ENCODE data around the gene PNMA8B.
"Not testable (repeated sequence)": the region's sequence is repeated elsewhere in the genome, so short reads cannot be mapped to it uniquely, and the experiment has no call there.

Gene PNMA8B

DNA sequence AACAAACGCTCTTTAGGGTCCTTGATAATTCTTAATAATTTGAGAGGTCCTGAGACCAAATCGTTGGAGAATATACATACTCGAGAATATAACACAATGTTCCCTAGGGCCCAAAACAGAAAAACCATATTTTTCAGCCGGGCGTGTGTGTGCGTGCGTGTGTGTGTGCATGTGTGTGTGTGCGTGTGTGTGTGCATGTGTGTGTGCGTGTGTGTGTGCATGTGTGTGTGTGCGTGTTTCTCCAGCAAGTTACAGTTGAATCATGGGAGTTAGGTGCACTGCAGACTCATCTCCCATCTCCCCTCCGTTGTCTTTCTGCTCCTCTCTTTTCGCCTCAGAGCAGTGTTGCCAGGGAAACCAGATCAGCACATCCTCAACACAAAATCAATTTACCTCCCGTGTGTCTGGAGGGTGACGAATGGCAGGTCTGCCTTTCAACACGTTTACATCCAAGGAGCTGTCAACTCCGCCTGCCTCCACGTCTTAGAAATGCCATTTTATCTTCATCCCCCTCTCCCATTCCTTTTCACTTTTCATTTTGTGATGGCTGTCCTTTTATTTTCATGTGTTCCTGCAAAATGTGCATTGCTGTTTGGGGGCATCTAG, 8.3 kb upstream of the PNMA8B start:
- Histone ChIP-seq H3K27ac (no peak overlapping the region), H3K4me1 (ENCODE audit: control insufficient read depth in 1 of 2, insufficient read depth in 1 of 2, low read depth in 1 of 2, low read length in 1 of 2) (no peaks in the 10 kb centered on the region), H3K36me3 (no peaks in the 10 kb centered on the region)

DNA sequence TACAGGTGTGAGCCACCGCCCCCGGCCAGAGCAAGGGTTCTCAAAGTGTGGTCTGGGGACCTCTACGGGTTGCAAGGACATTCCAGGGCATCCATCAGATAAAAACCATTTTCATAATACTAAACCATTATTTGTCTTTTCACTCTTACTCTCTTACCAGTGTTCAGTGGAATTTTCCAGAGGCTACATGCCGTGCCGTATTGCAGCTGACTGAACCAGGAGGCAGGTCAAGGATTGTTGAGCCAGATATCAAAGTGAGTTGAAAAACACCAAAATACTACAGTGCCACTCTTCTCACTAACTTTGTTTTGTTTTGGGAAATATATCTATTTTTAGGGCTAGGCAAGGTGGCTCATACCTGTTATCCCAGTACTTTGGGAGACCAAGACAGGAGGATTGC, 7.2 kb upstream of the PNMA8B start:
- Histone ChIP-seq H3K36me3 (no peaks in the 10 kb centered on the region), H3K4me3 (ENCODE audit: low read depth in 1 of 2, low read length in 1 of 2) (no peak overlapping the region)

More for the DNA sequence above, 8.3 kb upstream of the PNMA8B start:
- H3K4me3 ChIP-seq (ENCODE audit: low read depth in 1 of 2, low read length in 1 of 2), result no peak overlapping the region
- no peaks in the 10 kb centered on the region for H3K9me3 ChIP-seq
- TF ChIP-seq, protein P1, sequence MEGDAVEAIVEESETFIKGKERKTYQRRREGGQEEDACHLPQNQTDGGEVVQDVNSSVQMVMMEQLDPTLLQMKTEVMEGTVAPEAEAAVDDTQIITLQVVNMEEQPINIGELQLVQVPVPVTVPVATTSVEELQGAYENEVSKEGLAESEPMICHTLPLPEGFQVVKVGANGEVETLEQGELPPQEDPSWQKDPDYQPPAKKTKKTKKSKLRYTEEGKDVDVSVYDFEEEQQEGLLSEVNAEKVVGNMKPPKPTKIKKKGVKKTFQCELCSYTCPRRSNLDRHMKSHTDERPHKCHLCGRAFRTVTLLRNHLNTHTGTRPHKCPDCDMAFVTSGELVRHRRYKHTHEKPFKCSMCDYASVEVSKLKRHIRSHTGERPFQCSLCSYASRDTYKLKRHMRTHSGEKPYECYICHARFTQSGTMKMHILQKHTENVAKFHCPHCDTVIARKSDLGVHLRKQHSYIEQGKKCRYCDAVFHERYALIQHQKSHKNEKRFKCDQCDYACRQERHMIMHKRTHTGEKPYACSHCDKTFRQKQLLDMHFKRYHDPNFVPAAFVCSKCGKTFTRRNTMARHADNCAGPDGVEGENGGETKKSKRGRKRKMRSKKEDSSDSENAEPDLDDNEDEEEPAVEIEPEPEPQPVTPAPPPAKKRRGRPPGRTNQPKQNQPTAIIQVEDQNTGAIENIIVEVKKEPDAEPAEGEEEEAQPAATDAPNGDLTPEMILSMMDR (IDR thresholded peaks at IDR 0.05), result no peak
- peaks cover 32% of the 10 kb centered on the region for H3K27me3 ChIP-seq

DNA sequence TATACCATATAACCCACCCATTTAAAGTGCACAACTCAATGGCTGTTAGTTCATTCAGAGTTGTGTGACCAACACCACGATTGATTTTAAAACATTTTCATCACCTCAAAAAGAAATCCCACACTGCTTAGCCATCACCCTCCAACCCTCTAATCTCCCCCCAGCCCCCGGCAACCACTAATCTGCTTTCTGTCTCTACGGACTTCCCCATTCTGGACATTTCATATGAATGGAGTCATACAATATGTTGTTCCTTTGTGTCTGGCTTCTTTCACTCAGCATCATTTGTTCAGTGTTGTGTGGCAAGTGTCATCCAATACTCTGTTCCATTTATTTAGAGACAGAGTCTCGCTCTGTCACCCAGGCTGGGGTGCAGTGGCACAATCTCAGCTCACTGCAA, 4.0 kb upstream of the PNMA8B start:
- Histone ChIP-seq H3K4me3 (ENCODE audit: low read depth in 1 of 2, low read length in 1 of 2) (no peak overlapping the region), H3K27ac (no peak overlapping the region), H3K36me3 (no peaks in the 10 kb centered on the region), H3K9me3 (no peaks in the 10 kb centered on the region), H3K4me1 (ENCODE audit: control insufficient read depth in 1 of 2, insufficient read depth in 1 of 2, low read depth in 1 of 2, low read length in 1 of 2) (no peaks in the 10 kb centered on the region), H3K27me3 (peaks cover 56% of the 10 kb centered on the region)
- TF ChIP-seq, protein P1 (IDR thresholded peaks at IDR 0.05), result no peak

More for the DNA sequence above, 7.2 kb upstream of the PNMA8B start:
- Histone ChIP-seq H3K27ac (no peak overlapping the region), H3K4me1 (ENCODE audit: control insufficient read depth in 1 of 2, insufficient read depth in 1 of 2, low read depth in 1 of 2, low read length in 1 of 2) (no peaks in the 10 kb centered on the region), H3K9me3 (no peaks in the 10 kb centered on the region), H3K27me3 (peaks cover 31% of the 10 kb centered on the region)
- TF ChIP-seq, protein P1 (IDR thresholded peaks at IDR 0.05), result no peak

DNA sequence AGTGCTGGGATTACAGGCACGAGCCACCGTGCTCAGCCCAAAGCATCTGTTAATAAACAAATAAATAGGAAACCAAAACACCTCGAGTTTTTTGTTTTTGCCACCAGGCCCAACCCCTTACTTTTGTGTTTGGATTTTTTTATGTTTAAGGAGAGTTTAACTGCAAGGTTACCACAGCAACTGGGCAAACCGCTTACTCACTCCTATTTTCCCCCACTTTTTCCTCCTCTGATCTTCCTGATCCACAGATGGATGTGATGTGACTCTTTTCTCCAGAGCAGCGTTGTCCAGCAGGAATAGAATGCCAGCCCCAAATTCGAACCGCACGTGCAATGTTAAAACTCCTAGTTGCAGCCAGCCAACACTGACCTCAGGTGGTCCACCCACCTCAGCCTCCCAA, 2.1 kb upstream of the PNMA8B start:
- Histone ChIP-seq H3K4me1 (ENCODE audit: control insufficient read depth in 1 of 2, insufficient read depth in 1 of 2, low read depth in 1 of 2, low read length in 1 of 2) (no peaks in the 10 kb centered on the region), H3K9me3 (no peaks in the 10 kb centered on the region), H3K27me3 (peaks cover 76% of the 10 kb centered on the region), H3K4me3 (ENCODE audit: low read depth in 1 of 2, low read length in 1 of 2) (no peak overlapping the region), H3K36me3 (no peaks in the 10 kb centered on the region), H3K27ac (no peak overlapping the region)
- TF ChIP-seq, protein P1 (IDR thresholded peaks at IDR 0.05), result no peak

DNA sequence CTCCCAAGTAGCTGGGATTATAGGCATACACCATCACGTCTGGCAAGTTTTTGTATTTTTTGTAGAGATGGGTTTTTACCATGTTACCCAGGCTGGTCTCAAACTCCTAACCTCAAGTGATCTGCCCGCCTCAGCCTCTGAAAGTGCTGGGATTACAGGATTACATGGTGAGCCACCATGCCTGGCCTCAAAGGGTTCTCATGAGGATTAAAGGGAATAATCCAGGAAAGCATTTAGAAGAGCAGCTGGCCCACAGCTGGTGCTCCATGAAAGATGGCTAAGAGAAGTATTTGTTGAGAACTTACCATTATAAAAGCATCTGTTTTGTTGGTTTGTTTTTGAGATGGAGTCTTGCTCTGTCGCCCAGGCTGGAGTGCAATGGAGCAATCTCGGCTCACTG, 1.2 kb upstream of the PNMA8B start:
- not testable (repeated sequence) for H3K36me3 ChIP-seq; H3K4me3 ChIP-seq (ENCODE audit: low read depth in 1 of 2, low read length in 1 of 2); H3K27ac ChIP-seq; H3K9me3 ChIP-seq; H3K4me1 ChIP-seq (ENCODE audit: control insufficient read depth in 1 of 2, insufficient read depth in 1 of 2, low read depth in 1 of 2, low read length in 1 of 2)
- H3K27me3 ChIP-seq, result peaks cover 85% of the 10 kb centered on the region

DNA sequence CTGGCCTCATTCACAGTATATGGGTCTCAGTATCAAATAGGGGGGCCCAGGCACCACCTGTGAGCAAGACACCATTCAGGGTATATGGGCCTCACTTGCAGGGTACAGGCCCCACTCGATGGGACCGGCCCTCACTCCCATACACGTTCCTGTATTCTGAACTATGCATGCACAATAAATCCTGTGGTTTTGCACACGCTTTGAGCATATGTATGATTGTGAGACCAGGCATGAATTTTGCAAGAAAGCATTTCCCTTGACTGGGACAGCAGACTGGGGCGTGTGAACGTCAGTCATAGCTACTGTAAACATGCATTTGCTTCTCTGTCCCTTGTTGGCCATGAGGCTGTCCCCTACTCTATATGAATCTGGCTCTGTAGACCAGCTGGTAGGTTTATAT, 637 bp upstream of the PNMA8B start:
- Histone ChIP-seq H3K9me3 (no peaks in the 10 kb centered on the region), H3K4me3 (ENCODE audit: low read depth in 1 of 2, low read length in 1 of 2) (no peak overlapping the region), H3K4me1 (ENCODE audit: control insufficient read depth in 1 of 2, insufficient read depth in 1 of 2, low read depth in 1 of 2, low read length in 1 of 2) (no peaks in the 10 kb centered on the region), H3K27ac (no peak overlapping the region), H3K36me3 (no peaks in the 10 kb centered on the region), H3K27me3 (peaks cover 90% of the 10 kb centered on the region)
- TF ChIP-seq, protein P1 (IDR thresholded peaks at IDR 0.05), result no peak

Measured in neutrophil (primary cell).